ENCODE results near the gene ATP6V1G1.

Gene ATP6V1G1

DNA sequence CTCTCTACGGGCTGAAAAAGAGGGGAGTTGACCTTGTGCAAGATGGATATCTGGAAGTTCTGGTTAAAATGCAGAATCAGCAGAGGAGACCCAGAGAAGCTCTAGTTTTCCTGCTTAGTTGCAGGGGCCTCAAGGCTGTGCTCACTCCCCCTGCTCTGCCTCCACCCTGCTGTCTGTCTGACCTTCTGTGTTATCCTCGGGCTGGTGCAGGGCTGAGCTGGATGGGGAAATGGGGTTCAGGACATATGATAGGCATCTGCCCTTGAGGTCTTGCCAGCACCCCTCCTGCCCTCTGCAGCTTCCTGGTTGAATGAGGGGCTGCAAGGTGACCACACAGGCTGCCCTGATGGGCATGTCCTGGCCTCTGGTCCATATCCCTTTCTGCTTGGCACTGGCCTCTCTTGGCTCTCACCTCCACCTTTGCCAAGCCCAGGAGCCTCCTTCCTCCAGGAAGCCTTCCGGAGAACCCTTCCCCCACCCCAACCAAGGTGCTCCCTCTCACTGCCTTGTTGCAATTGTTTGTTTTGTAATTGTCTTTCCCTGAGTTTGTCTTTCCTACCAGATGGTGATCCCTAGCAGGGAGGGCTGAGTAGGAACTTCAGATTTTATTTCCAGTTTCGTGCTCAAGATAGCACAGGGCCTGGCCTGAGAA lies 24.8 kb downstream of the ATP6V1G1 start:
- DNase-seq (ENCODE audit: low spot score), result no peak

DNA sequence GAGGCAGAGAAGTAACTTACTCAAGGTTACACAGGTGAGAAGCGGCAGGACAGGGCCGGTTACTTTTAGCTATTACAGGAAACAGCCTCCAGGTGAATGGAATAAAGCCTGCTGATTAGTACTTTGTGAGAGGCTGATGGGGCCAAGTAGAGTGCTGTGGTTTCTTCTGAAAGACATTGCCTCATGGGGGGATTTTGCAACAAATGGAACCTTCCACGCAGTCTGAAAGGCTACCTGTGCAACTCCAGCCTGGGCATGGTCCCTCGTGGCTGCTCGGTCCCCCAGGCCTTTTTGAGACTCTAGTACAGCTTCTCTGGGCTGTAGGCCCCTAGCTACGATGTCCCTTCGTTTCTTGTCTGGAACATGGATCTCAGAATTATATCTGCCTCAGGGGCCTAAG lies 25.5 kb downstream of the ATP6V1G1 start:
- no peak for DNase-seq (ENCODE audit: low spot score)

DNA sequence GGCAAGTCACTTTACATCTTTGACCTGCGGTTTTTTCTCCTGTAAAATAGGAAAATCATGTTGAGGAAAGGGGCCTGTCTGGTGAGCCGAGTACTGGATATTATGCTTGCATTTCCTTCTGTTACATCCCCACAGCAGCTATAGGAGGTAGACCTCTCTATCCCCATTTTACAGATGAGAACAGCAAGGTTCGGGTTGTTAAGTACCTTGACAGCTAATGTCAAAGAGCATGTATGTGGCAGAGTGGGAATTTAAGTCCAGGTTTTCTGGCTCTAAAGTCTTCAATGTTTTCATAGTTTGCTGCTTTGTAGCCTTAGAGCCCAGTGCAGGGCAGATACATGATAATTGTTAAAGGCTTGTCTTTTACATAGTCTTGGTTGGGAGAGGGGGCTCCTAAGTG lies 26.4 kb downstream of the ATP6V1G1 start:
- no peak for DNase-seq (ENCODE audit: low spot score)

DNA sequence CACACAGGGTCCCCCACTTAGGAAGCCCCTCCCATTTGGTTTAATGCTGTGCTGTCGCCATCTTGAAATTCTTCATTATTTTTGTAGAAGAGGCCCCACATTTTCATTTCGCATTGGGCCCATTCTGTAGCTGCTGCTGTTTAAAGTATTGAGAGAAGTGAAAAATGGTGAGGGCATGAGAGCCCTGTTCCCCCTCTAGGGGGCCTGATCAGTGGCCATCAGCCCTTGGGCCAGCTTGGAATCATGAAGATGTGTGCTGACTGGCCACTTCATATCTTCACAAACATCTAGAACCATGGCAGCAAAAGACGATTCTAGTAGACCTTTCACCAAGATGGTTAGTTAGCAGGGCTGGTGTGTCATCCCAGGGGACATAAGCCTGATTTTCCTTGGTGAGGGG lies 26.8 kb downstream of the ATP6V1G1 start:
- DNase-seq (ENCODE audit: low spot score), result no peak

DNA sequence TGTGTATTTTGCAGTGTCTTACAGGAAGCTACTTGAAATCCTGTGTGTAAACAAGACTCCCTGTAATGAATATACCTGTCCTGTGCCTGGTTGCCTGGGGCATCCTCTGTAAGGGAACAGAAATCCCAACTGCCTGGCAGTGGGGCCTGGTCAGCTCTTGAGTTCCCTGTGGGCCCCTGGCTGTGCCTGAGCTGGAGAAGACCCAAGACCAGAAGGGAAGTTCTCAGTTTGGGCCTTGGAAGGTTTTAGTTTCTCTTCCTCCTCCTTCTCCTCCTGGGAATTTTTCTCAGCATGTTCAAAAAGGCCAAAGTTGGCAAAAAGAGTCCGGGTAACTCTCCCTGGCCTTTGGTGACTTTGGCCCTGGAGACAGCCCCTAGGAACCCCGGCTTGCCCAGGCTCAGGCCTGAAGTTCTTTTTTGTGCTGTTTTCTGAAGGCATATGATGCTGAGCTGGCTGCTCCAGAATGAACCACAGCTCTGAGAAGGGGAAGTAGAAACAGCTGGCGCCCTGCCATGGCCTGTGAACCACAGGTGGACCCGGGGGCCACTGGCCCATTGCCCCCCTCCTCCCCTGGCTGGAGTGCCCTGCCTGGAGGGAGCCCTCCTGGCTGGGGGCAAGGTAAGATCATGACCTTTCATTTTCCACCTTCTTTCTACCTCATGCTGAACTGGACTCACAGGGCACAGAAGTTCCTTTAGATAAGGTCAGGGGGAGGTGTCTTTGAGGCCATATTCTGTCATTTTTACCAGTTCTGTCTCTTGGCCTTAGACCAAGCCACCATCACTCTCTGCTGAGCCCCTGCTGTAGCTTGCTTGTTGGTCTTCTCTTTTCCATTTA lies 29.3 kb downstream of the ATP6V1G1 start:
- DNase-seq (ENCODE audit: low spot score), result no peak

DNA sequence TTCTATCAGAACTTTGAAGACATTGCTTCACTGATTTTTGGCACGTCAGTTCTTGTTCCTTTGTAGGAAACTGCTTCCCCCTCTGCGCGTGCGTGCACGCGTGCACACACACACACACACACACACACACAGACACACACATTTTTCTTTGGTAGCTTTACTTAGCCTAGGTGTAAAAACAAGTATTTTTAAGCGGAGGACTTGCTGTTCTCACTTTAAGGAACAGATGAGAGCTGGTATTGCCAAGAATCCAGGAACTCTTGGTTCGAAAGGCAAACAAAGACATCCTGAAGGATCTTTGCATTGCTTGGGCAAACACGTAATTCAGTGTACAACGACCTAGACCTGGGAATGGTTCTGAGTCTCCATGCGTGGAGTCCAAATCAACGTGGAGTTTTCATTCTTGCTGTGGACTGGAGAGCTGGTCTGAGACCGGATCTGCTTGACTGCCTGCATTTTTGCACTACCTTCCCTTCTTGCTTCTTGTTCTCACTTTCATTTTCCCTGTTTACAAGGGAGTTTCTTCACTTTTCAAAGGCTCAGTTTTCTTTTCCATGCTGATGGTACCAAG lies 31.7 kb downstream of the ATP6V1G1 start:
- DNase-seq (ENCODE audit: low spot score), result no peak

DNA sequence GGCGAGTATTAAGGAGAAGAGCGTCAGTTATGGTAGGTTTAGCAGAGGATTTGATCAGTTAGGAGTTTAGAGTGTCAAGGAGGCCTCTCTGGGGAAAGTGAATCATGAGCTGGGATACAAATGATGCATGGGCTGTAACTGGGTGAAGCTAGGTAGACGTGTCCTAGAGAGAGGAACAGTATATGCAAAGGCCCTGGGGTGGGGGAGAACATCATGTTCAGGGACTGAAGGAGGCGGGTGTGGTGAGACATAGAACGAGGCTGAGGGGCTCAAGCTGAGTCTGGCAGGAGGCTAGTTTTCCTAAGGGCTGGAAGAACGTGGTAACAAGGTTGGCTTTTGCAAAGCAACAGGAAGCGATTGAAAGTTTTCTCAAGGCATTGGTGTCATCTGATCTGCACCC lies 34.0 kb downstream of the ATP6V1G1 start:
- no peak for DNase-seq (ENCODE audit: low spot score)

DNA sequence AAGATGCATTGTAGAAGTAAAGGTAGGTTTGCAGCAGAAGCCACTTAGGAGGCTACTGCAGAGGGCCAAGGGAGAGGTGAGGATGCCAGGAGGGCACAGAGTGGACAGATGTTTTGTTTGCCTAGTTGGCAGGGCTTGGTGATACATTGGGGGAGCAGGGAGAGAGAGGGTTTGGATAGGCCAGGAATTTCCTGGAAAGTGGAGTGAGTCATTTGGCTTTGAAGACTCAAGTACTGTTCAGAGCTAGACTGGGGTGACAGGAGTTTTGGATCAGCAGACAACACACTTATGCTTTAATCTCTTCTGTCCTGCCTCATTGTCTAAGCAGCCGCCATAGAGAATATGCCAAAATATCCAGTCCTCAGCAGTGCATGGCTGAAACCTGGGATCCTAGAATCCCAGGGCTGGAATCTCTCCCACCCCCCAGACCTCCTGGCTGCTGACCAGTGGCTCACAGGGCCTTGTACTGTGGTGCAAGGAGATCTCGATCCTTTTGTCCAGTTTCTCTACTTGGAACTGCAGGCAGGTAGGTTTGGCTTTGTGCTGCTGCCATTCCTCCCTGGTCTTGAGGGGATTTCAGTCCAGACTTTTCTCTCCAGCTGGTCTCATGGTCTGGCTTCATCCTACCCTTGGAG lies 34.5 kb downstream of the ATP6V1G1 start:
- DNase-seq (ENCODE audit: low spot score), result no peak

DNA sequence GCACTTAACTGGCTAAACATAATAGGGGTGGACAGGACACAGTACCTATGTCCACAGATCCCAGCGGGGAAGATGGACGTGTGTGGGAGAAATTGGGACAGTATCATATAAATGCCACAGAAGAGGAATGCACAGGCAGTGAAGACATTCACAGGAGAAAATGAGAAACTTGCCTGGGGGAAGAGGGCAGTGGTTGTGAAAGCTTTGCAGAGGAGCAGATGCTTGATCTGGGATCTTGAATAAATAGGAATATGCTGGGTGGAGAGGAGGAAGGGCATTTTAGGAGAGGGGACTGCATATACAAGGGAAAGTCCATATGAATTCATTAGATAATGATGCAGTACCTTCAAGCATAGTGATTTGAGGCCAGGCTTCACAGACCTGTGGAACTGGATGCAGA lies 37.1 kb downstream of the ATP6V1G1 start:
- DNase-seq (ENCODE audit: low spot score), result no peak

DNA sequence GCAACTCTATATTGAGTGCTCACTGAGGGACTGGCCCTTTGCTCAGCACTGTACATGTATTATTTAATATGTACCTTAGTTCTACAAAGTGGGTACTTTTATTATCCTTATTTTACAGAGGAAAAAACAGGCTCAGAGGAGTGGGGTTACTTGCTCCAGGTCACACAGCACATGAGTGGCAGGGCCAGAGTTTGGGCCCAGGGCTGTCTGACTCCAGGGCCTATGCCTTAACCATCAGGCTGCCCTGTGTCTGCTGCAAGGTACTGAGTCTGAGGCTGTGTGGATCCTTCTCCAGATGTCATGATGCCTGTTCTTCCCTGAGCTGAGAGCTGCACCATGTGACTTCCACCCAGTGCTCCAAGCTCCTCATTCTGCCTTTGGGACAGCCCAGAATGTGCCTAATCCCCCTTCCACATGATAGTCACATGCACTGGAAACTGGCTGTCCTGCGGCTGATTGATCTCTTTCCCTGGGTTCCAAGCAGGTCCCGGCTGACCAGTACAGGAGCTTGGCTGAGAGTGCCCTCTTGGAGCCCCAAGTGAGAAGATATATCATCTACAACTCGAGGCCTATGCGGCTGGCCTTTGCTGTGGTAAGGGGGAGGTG lies 38.9 kb downstream of the ATP6V1G1 start:
- DNase-seq (ENCODE audit: low spot score), result no peak

DNA sequence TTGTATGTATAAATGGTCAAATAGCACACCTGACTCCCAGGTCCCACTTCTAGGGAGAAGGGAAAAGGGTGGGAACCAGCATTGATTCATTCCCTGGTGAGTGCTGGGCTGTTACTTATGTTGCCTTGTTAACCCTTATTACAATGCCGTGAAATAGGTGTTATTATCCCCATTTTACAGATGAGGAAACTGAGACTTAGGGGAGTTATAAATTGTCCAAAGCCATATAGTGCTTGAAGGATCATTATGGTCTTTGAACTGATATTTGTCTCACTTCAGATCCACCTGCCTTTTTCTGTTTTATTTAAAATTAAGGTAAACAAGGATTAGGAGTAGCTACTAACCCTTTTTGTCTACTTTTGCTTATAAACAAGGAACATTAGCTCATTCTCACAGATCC lies 40.0 kb downstream of the ATP6V1G1 start:
- DNase-seq (ENCODE audit: low spot score), result no peak

DNA sequence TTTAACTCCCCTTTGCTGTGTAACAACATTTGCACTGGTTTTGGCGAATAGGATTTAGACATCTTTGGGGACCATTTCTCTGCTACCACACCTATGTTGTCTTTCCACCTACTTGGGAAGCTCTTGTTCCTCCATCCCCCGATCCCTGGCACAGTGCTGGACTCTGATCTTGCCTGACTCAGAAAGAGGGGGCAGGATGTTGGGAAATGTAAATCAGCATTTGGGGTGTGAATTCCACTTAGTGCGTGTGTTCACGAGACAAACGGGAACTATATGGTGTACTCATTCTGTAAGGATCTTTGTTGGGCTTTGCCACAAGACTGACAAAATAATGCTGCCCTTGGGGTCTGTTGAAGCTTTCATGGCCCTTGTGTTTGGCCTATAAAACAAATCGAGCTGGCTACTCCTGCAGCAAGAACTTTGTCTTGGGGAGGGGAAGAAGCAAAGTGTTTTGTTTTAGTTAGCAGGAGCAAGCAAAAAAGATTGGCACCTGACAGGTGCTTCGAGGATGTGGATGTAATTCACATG lies 42.1 kb downstream of the ATP6V1G1 start:
- DNase-seq (ENCODE audit: low spot score), result no peak

DNA sequence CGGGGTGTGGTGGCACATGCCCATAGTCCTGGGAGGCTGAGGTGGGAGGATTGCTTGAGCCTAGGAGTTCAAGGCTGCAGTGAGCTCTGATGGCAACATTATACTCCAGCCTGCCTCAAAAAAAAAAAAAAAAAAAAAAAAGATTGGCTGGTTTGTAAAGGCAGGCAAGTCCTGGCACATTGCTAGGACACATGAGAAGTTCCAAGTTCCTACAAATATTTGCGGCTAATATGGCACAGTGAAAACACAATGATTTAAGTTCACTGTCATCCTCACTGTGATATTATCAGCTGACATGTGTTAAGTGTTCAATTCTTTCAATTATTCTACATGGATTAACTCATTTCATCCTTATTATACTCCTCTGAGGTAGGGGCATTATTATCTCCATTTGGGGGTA lies 43.6 kb downstream of the ATP6V1G1 start:
- no peak for DNase-seq (ENCODE audit: low spot score)

DNA sequence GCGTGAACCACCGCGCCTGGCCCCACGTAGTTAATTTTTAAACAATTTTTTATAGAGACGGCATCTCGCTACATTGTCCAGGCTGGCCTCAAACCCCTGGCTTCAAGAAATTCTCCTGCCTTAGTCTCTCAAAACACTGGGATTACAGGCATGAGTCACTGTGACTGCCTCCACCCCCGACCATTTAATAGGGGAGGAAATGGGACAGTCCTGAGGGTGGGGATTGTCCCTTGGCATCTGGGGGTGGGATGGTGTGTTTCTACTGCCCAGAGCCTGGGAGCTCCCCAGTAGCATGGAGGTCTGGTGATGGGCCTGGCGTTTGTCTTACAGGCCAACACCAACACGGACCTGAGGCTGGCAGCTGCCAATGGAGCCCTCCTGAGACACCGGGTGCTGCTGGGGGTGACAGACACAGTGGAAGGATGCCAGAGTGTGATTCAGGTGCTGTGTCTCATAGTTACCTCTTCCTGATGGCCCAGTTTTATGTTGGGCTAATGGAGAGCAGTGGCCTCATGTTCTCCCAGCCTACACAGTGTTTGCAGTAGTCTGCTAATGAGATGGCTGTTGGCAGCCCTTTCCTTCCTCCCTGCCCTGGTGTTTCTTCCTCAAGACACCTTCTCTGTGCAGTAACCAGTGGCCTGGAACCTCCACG lies 46.0 kb downstream of the ATP6V1G1 start:
- DNase-seq (ENCODE audit: low spot score), result no peak

DNA sequence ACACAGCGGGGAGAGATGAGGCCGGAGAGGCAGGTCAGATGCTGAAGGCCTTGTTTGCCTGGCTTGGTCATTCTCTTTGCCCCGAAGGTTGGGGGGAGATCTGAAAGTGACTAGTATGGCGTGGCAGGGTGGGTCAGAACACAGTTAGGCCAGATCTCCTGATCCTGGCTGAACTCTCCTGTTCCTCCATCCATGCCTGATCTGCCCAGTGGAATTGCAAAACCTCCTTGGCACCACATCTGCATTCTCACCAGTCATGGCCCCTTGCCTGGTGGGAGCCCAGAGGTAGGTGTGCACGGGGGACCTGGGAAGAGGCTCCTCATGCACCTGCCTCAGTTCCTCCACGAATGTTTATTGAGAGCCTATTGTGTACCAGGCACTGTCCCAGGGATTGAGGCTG lies 46.8 kb downstream of the ATP6V1G1 start:
- DNase-seq (ENCODE audit: low spot score), result no peak

DNA sequence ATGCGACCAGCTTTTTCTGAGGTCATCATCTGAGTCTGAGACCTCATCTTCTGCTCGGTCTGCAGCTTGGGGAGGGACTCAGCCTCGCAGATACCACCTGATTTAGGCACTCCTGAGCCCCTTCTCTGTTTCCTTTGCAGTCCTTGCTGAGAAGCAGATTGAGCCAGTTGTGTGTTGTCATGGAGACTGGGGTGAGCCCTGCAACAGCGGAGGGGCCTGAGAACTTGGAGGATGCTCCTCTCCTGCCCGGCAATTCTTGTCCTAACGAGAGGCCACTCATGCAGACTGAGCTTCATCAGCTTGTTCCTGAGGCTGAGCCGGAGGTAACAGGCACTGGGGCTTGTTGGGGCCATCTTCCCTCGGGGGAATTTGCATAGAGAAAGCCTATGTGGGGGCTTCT lies 50.8 kb downstream of the ATP6V1G1 start:
- no peak for DNase-seq (ENCODE audit: low spot score)

DNA sequence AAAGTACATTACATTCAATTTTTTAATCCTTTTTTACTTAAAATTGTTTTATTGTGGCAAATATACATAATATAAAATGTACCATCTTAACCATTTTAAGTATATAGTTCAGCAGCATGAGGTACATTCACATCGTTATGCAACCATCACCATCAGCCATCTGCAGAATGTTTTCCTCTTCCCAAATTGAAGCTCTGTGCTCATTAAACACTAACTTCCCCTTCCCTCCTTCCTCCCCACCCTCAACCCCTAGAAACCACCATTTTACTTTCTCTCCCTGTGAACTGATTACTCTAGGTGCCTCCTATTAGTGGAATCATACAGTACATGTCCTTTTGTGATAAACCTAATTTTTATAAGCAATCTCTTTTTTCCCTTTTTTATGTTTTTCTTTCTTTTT lies 54.4 kb downstream of the ATP6V1G1 start:
- no peak for DNase-seq (ENCODE audit: low spot score)

DNA sequence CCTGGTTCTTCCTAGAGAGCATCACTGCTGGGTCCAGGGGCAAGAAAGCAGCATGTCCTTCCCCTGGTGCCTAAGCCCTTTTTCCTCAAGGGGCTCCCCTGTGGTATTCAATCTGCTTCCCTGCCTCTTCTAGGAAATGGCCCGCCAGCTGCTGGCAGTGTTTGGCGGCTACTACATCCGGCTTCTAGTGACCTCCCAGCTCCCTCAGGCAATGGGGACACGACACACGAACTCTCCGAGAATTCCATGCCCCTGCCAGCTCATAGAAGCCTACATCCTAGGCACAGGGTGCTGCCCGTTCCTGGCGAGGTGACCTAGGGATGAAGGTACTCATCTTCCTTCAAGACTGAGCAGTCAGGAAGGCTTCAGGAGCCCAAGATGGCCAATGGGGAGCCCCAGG lies 55.4 kb downstream of the ATP6V1G1 start:
- DNase-seq (ENCODE audit: low spot score), result no peak

DNA sequence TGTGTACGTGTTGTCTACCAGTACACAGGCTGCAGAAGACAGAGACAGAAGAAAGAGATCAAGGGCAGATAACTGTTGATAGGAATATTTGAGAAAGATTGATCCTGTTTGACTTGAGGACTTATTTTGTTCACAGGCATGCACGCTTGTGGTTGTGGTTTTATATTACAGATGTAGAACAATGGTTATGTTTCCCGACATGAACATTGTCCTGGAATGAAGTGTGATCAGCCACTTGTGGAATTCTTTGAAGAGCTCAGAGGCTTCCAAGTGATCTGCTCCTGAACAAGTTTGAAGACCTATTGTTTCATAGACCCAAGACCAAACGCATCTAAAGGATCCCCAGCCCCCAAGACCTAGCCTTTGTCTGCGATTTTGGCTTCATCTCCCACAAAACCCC lies 56.3 kb downstream of the ATP6V1G1 start:
- DNase-seq (ENCODE audit: low spot score), result no peak

All from D341Med (cell line).